ENCODE measurements around the gene NSG2. TPM values are rescaled to one million over a fixed set of nuclear protein-coding genes. Genes with fewer than 3 reads are reported as not detected.

Gene NSG2
- total RNA-seq, 2 donors from 2014 or later = 0.27 to 2.5 TPM

GRCh38 chr5:174111287-174111973 lies 65.9 kb downstream of the NSG2 start:
- H3K4me1 ChIP-seq = no peaks in the 10 kb centered on the region
- H3K27me3 ChIP-seq = no peaks in the 10 kb centered on the region
- no peak overlapping the region for H3K4me3 ChIP-seq
- intact Hi-C loops (cut with DNase I) = no loop called here
- H3K36me3 ChIP-seq = no peaks in the 10 kb centered on the region
- DNase-seq = no peak
- no peak for TF ChIP-seq CTCF (IDR thresholded peaks at IDR 0.05)
- H3K27ac ChIP-seq = no peak overlapping the region
- H3K9ac ChIP-seq (ENCODE audit: low read depth in 2 of 2, low read length in 2 of 2) = no peak overlapping the region
- no peaks in the 10 kb centered on the region for H3K9me3 ChIP-seq

GRCh38 chr5:174115226-174115625 lies 69.7 kb downstream of the NSG2 start:
- Histone ChIP-seq H3K4me1 (no peaks in the 10 kb centered on the region), H3K36me3 (no peaks in the 10 kb centered on the region), H3K27ac (no peak overlapping the region), H3K9ac (ENCODE audit: low read depth in 2 of 2, low read length in 2 of 2) (no peak overlapping the region), H3K4me3 (no peak overlapping the region), H3K9me3 (no peaks in the 10 kb centered on the region), H3K27me3 (no peaks in the 10 kb centered on the region)
- DNase-seq = no peak
- TF ChIP-seq CTCF (IDR thresholded peaks at IDR 0.05) = no peak
- intact Hi-C loops (cut with DNase I) = no loop called here

GRCh38 chr5:174118823-174119467 lies 73.4 kb downstream of the NSG2 start:
- H3K4me1 ChIP-seq = no peaks in the 10 kb centered on the region
- H3K27ac ChIP-seq = no peak overlapping the region
- H3K9ac ChIP-seq (ENCODE audit: low read depth in 2 of 2, low read length in 2 of 2) = peak overlapping the region in 1 of 2 donors; percentile 35
- no peaks in the 10 kb centered on the region for H3K36me3 ChIP-seq
- no peak overlapping the region for H3K4me3 ChIP-seq
- TF ChIP-seq CTCF (IDR thresholded peaks at IDR 0.05) = no peak
- no peaks in the 10 kb centered on the region for H3K9me3 ChIP-seq
- intact Hi-C loops (cut with DNase I) = no loop called here
- DNase-seq = no peak
- no peaks in the 10 kb centered on the region for H3K27me3 ChIP-seq

- TF ChIP-seq CTCF (IDR thresholded peaks at IDR 0.05) = no peak
- Histone ChIP-seq H3K4me3 (no peak overlapping the region), H3K27me3 (no peaks in the 10 kb centered on the region), H3K9ac (ENCODE audit: low read depth in 2 of 2, low read length in 2 of 2) (no peak overlapping the region), H3K27ac (no peak overlapping the region), H3K4me1 (no peaks in the 10 kb centered on the region), H3K9me3 (no peaks in the 10 kb centered on the region), H3K36me3 (no peaks in the 10 kb centered on the region)
- no peak for DNase-seq
- intact Hi-C loops (cut with DNase I) = no loop called here
Measured at GRCh38 chr5:174119468-174119881, 74.0 kb downstream of the NSG2 start.

GRCh38 chr5:174120401-174121005 lies 75.0 kb downstream of the NSG2 start:
- DNase-seq = no peak
- no peaks in the 10 kb centered on the region for H3K9me3 ChIP-seq
- no peak for TF ChIP-seq CTCF (IDR thresholded peaks at IDR 0.05)
- H3K4me1 ChIP-seq = no peaks in the 10 kb centered on the region
- H3K9ac ChIP-seq (ENCODE audit: low read depth in 2 of 2, low read length in 2 of 2) = no peak overlapping the region
- no peak overlapping the region for H3K27ac ChIP-seq
- H3K27me3 ChIP-seq = no peaks in the 10 kb centered on the region
- H3K4me3 ChIP-seq = no peak overlapping the region
- intact Hi-C loops (cut with DNase I) = no loop called here
- H3K36me3 ChIP-seq = no peaks in the 10 kb centered on the region
